ENCODE data around the gene RNF115.
"Not testable (repeated sequence)": the region's sequence is repeated elsewhere in the genome, so short reads cannot be mapped to it uniquely, and the experiment has no call there.

Gene RNF115

DNA sequence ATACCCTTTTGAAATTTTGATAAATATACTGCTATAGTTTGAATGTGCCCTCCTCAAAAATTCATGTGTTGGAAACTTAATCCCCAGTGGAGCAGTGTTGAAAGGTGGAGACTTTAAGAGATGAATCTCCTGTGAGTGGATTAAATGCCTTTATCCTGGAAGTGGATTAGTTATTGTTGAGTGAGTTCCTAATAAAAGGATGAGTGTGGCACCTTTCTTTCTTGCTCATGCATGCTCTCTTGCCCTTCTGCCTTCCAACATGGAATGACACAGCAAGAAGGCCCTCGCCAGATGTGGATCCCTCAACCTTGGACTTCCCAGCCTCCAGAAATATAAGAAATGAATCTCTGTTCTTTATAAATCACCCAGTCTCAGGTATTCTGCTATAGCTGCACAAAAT is 52.8 kb downstream of the RNF115 start:
- no peaks in the 10 kb centered on the region for H3K27me3 Mint-ChIP-seq
- H3K36me3 Mint-ChIP-seq: peaks cover 10% of the 10 kb centered on the region
- peak overlapping the region; percentile 58 for H3K27ac Mint-ChIP-seq
- H3K4me3 Mint-ChIP-seq: no peak overlapping the region
- H3K9me3 Mint-ChIP-seq (ENCODE audit: low read depth): no peaks in the 10 kb centered on the region
- peaks cover 4% of the 10 kb centered on the region for H3K4me1 Mint-ChIP-seq (ENCODE audit: low read depth)

DNA sequence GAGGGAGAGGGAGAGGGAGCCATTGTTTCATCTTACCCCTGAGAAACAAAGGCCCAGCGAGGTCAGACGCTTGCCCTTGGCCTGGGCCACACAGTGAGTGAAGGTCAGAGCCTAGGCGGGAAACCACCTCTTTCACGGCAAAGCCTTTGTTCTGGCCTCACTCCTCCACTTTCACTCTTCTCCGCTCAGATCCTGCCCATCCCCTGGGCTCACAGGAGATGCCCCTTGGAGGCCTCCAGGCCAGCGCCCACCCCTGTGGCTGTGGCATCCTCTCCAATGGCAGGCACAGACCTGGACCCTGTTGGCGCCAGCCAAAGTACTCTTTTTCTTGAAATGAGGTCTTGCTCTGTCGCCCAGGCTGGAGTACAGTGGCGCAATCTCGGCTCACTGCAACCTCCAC is 55.9 kb downstream of the RNF115 start:
- not testable (repeated sequence) for H3K36me3 Mint-ChIP-seq; H3K27ac Mint-ChIP-seq; H3K4me3 Mint-ChIP-seq; H3K4me1 Mint-ChIP-seq (ENCODE audit: low read depth); H3K27me3 Mint-ChIP-seq; H3K9me3 Mint-ChIP-seq (ENCODE audit: low read depth)

DNA sequence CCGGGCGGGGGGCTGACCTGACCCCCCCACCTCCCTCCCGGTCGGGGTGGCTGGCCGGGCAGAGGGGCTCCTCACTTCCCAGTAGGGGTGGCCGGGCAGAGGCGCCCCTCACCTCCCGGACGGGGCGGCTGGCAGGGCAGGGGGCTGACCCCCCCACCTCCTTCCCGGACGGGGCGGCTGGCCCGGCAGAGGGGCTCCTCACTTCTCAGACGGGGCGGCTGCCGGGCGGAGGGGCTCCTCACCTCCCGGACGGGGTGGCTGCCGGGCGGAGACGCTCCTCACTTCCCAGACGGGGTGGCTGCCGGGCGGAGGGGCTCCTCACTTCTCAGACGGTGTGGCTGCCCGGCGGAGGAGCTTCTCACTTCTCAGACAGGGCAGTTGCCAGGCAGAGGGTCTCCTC is 57.0 kb downstream of the RNF115 start:
- H3K4me1 Mint-ChIP-seq (ENCODE audit: low read depth); H3K27ac Mint-ChIP-seq; H3K27me3 Mint-ChIP-seq; H3K9me3 Mint-ChIP-seq (ENCODE audit: low read depth); H3K4me3 Mint-ChIP-seq: not testable (repeated sequence)
- H3K36me3 Mint-ChIP-seq: peaks cover 14% of the 10 kb centered on the region

DNA sequence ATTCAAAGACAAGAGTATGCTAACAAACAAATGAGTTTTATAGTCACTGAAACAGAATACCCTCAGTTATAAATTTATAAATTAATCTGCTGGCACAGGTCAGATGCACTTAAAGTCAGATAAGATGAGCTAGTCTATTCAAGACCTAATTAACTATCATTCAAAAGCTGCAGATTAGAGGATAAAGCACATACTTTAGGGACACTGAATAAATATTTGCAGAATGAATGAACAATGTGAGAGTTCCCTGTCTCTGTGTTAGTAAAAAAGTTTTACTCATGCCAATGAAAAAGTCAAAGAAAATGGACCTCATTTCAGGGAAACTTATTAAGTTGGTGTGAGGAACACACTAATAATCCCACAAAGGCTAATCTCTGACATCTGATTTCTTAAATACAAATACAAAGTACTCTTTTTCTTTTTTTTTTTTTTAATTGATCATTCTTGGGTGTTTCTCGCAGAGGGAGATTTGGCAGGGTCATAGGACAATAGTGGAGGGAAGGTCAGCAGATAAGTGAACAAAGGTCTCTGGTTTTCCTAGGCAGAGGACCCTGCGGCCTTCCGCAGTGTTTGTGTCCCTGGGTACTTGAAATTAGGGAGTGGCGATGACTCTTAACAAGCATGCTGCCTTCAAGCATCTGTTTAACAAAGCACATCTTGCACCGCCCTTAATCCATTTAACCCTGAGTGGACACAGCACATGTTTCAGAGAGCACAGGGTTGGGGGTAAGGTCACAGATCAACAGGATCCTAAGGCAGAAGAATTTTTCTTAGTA is 58.1 kb downstream of the RNF115 start:
- H3K9me3 Mint-ChIP-seq (ENCODE audit: low read depth); H3K27ac Mint-ChIP-seq; H3K27me3 Mint-ChIP-seq; H3K36me3 Mint-ChIP-seq; H3K4me3 Mint-ChIP-seq; H3K4me1 Mint-ChIP-seq (ENCODE audit: low read depth): not testable (repeated sequence)

DNA sequence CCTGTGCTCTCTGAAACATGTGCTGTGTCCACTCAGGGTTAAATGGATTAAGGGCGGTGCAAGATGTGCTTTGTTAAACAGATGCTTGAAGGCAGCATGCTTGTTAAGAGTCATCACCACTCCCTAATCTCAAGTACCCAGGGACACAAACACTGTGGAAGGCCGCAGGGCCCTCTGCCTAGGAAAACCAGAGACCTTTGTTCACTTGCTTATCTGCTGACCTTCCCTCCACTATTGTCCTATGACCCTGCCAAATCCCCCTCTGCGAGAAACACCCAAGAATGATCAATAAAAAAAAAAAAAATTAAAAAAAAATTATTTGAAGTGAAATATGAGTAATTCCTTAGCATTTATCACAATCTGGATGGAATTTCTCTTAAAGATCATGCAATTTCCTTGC is 58.8 kb downstream of the RNF115 start:
- not testable (repeated sequence) for H3K4me1 Mint-ChIP-seq (ENCODE audit: low read depth); H3K9me3 Mint-ChIP-seq (ENCODE audit: low read depth); H3K4me3 Mint-ChIP-seq; H3K27ac Mint-ChIP-seq; H3K27me3 Mint-ChIP-seq
- H3K36me3 Mint-ChIP-seq: peaks cover 11% of the 10 kb centered on the region

DNA sequence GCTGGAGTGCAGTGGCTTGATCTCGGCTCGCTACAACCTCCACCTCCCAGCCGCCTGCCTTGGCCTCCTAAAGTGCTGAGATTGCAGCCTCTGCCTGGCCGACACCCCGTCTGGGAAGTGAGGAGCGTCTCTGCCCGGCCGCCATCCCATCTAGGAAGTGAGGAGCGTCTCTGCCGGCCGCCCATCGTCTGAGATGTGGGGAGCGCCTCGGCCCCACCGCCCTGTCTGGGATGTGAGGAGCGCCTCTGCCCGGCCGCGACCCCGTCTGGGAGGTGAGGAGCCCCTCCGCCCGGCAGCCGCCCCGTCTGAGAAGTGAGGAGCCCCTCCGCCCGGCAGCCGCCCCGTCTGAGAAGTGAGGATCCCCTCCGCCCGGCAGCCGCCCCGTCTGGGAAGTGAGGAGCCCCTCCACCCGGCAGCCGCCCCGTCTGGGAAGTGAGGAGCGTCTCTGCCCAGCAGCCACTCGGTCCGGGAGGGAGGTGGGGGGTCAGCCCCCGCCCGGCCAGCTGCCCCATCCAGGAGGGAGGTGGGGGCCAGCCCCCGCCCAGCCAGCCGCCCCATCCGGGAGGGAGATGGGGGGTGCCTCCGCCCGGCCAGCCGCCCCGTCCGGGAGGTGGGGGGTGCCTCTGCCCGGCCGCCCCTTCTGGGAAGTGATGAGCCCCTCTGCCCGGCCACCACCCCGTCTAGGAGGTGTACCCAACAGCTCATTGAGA is 59.5 kb downstream of the RNF115 start:
- not testable (repeated sequence) for H3K4me1 Mint-ChIP-seq (ENCODE audit: low read depth); H3K27me3 Mint-ChIP-seq; H3K4me3 Mint-ChIP-seq; H3K27ac Mint-ChIP-seq; H3K9me3 Mint-ChIP-seq (ENCODE audit: low read depth)
- H3K36me3 Mint-ChIP-seq: peaks cover 11% of the 10 kb centered on the region

DNA sequence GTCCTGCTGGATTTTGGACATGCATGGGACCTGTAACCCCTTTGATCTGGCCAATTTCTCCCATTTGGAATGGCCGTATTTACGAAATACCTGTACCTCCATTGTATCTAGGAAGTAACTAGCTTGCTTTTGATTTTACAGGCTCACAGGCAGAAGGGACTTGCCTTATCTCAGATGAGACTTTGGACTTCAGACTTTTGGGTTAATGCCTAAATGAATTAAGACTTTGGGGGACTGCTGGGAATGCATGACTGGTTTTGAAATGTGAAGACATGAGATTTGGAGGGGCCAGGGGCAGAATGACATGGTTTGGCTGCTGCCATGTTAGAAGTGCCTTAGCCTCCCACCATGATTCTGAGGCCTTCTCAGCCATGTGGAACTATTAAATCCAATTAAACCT is 61.9 kb downstream of the RNF115 start:
- H3K9me3 Mint-ChIP-seq (ENCODE audit: low read depth); H3K4me3 Mint-ChIP-seq; H3K27me3 Mint-ChIP-seq; H3K27ac Mint-ChIP-seq; H3K4me1 Mint-ChIP-seq (ENCODE audit: low read depth): not testable (repeated sequence)
- H3K36me3 Mint-ChIP-seq: peaks cover 11% of the 10 kb centered on the region

DNA sequence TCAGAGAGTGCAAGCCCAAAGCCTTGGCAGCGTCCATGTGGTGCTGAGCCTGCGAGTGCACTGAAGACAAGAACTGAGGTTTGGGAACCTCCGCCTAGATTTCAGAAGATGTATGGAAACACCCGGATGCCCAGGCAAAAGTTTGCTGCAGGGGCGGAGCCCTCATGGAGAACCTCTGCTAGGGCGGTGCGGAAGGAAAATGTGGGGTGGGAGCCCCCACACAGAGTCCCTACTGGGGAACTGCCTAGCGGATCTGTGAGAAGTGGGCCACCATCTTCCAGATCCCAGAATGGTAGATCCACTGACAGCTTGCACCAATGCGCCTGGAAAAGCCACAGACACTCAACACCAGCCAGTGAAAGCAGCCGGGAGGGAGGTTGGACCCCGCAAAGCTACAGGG is 62.4 kb downstream of the RNF115 start:
- not testable (repeated sequence) for H3K4me1 Mint-ChIP-seq (ENCODE audit: low read depth); H3K27ac Mint-ChIP-seq; H3K27me3 Mint-ChIP-seq; H3K9me3 Mint-ChIP-seq (ENCODE audit: low read depth); H3K4me3 Mint-ChIP-seq
- peaks cover 11% of the 10 kb centered on the region for H3K36me3 Mint-ChIP-seq

DNA sequence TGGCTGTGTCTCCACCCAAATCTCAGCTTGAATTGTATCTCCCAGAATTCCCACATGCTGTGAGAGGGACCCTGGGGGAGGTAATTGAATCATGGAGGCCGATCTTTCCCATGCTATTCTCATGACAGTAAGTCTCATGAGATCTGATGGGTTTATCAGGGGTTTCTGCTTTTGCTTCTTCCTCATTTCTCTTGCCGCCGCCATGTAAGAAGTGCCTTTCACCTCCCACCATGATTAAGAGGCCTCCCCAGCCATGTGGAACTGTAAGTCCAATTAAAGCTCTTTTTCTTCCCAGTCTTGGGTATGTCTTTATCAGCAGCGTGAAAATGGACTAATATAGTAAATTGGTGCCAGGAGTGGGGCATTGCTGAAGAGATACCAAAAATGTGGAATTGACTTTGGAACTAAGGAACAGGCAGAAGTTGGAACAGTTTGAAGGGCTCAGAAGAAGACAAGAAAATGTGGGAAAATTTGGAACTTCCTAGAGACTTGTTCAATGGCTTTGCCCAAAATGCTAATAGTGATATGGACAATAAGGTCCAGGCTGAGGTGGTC is 63.4 kb downstream of the RNF115 start:
- not testable (repeated sequence) for H3K27me3 Mint-ChIP-seq; H3K4me1 Mint-ChIP-seq (ENCODE audit: low read depth); H3K9me3 Mint-ChIP-seq (ENCODE audit: low read depth); H3K4me3 Mint-ChIP-seq; H3K27ac Mint-ChIP-seq
- H3K36me3 Mint-ChIP-seq: peaks cover 11% of the 10 kb centered on the region

DNA sequence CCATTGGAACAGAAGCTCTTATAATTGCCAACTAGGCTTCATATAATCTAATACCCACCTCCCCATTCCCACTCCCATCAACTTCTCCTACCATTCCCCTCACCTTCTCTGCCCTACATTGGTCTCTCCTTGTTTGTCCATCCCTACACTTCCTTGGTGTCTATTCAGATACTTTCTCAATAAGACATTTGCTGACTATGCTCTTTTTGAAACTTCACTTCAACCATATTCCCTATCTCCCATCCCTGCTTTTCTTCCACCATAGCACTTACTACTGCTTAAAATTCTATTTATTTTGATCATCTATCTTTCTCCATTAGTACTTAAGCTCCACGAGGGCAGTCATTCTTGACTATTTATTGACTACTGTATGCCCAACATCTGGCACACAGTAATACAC is 64.2 kb downstream of the RNF115 start:
- no peaks in the 10 kb centered on the region for H3K9me3 Mint-ChIP-seq (ENCODE audit: low read depth)
- H3K4me1 Mint-ChIP-seq (ENCODE audit: low read depth): peaks cover under 1% of the 10 kb centered on the region
- no peak overlapping the region for H3K4me3 Mint-ChIP-seq
- H3K27ac Mint-ChIP-seq: no peak overlapping the region
- H3K27me3 Mint-ChIP-seq: no peaks in the 10 kb centered on the region
- peaks cover 11% of the 10 kb centered on the region for H3K36me3 Mint-ChIP-seq

DNA sequence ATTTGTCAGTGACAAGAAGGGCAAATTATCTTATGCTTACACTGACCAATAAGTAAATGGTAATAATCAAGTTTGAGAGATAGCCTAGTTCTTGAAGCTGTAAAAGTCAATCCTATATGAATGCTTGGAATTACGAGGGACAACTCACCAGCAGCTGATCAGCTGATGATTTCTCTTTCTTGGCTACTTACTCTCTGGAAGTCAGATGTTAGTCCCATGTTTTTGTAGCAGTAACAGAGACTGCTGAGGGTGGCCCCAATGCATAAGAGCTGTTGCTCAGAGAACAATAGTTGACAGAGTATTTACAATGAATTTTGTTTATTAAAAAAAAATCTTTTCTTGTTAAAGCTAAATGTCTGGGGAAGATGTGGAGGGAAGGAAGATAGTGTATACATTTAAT is 65.3 kb downstream of the RNF115 start:
- peaks cover 3% of the 10 kb centered on the region for H3K4me1 Mint-ChIP-seq (ENCODE audit: low read depth)
- H3K27ac Mint-ChIP-seq: no peak overlapping the region
- no peaks in the 10 kb centered on the region for H3K9me3 Mint-ChIP-seq (ENCODE audit: low read depth)
- no peak overlapping the region for H3K4me3 Mint-ChIP-seq
- peaks cover 13% of the 10 kb centered on the region for H3K36me3 Mint-ChIP-seq
- H3K27me3 Mint-ChIP-seq: no peaks in the 10 kb centered on the region

DNA sequence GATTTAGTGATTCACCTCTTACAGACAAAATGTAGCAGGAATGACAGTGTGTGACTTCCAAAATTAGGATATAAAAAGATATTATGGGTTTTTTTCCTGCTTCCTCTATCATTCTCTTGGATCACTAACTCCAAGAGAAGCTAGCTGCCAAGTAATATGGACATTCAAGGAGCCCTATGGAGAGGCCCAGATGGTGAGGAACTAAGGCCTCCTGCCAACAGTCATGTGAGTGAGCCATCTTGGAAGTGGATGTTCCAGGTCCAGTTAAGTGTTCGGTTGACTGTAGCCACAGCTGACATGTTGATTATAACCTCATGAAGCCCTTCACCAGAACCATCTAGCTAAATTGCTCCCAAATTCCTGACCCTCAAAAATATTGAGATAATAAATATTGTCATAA is 65.8 kb downstream of the RNF115 start:
- H3K27ac Mint-ChIP-seq: no peak overlapping the region
- no peak overlapping the region for H3K4me3 Mint-ChIP-seq
- H3K9me3 Mint-ChIP-seq (ENCODE audit: low read depth): no peaks in the 10 kb centered on the region
- H3K36me3 Mint-ChIP-seq: peaks cover 13% of the 10 kb centered on the region
- H3K4me1 Mint-ChIP-seq (ENCODE audit: low read depth): peaks cover 3% of the 10 kb centered on the region
- no peaks in the 10 kb centered on the region for H3K27me3 Mint-ChIP-seq

DNA sequence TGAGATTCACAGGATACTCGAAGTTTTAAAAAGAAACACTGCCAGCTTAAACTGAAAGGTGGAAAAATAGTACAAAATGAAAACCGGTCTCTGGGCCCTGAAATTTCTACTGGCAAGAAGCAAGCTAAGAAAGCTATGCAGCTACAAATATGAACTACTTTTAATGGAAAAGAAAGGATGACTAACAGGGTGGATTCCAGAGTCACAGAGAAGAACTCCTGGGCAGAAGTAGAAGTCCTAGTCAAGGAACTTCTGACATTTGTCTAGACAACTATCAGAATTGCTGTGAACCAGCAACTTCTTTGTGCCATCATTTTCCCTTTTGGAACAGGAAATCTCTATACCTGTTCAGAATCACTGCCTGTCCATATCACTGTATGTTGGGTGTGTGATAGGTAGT is 66.5 kb downstream of the RNF115 start:
- Mint-ChIP-seq H3K9me3 (ENCODE audit: low read depth) (no peaks in the 10 kb centered on the region), H3K36me3 (peaks cover 11% of the 10 kb centered on the region), H3K4me3 (no peak overlapping the region), H3K4me1 (ENCODE audit: low read depth) (peaks cover 3% of the 10 kb centered on the region), H3K27me3 (no peaks in the 10 kb centered on the region), H3K27ac (peak overlapping the region; percentile 14)

DNA sequence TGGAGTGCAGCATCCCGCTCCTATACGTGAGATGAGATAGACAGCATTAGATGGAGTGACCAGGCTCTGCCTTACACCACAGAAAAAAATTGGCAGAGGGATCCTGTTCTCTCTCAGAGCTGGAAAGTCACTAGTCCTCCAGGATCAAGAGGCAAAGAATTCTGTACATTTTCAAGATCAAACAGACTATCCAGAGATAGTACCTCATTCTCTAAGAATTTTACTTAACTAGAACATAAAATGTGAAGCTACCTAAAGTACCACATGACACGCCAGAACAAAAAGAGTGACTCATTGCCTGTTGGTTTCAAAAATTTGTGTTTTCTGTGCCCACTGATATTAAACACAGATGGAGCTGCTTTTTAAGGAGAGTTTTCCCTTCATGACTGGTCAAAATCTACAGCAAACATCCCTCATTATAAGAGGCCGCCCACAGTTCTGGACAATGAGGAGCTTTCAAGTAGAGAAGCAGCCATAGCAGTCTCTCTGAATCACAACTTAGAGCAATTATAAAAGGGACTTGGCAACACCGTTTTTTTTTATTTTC is 72.3 kb downstream of the RNF115 start:
- H3K4me3 Mint-ChIP-seq: no peak overlapping the region
- H3K27ac Mint-ChIP-seq: no peak overlapping the region
- H3K36me3 Mint-ChIP-seq: peaks cover 10% of the 10 kb centered on the region
- H3K27me3 Mint-ChIP-seq: no peaks in the 10 kb centered on the region
- no peaks in the 10 kb centered on the region for H3K9me3 Mint-ChIP-seq (ENCODE audit: low read depth)
- H3K4me1 Mint-ChIP-seq (ENCODE audit: low read depth): peaks cover 3% of the 10 kb centered on the region

DNA sequence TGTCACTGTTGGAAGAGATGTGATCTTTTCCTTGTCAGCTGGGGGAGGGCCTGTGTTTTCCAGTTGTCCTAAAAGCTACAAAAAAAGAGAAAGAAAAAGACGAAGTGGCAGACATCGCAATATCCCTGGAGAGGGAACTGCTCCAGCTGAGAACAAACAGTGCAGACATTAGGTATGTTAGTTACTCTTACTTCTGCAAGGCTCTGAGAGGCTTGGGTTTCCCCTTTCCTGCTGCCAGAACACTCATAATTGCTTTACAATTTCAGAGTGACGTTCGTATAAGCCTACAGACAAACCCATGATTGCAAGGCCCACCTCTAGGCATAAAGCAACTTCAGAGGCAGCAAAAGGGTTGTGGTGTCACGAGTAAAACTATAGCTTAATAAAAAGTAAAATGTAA is 73.5 kb downstream of the RNF115 start:
- Mint-ChIP-seq H3K27me3 (no peaks in the 10 kb centered on the region), H3K9me3 (ENCODE audit: low read depth) (no peaks in the 10 kb centered on the region), H3K36me3 (peaks cover 10% of the 10 kb centered on the region), H3K27ac (no peak overlapping the region), H3K4me1 (ENCODE audit: low read depth) (peaks cover 3% of the 10 kb centered on the region), H3K4me3 (no peak overlapping the region)

Measured in activated naive CD8-positive, alpha-beta T cell (primary cell).